H1 (cell line): ENCODE results near the gene HNRNPM. TPM values are rescaled to one million over a fixed set of nuclear protein-coding genes. Genes with fewer than 3 reads are reported as not detected.
A peak's percentile ranks its signal among the peaks of the same experiment; 100 is the strongest.

Experiments used
- CTCF ChIA-PET: fragments of 300-600 bp; sonication (Branson Sonifier 250); formaldehyde crosslinking; loops from one replicate; lab custom pipeline; 2021; ENCODE audit not compliant: partially characterized antibody; lab: Charles Lee
- POLR2A ChIA-PET: fragments of 300-600 bp; sonication (Branson Sonifier 250); formaldehyde crosslinking; loops from one replicate; lab custom pipeline; 2021; ENCODE audit warnings: inconsistent platforms; ENCODE audit not compliant: partially characterized antibody; lab: Charles Lee
- DNase-seq, 2 experiments: peaks; one replicate each; pipeline versions ENCODE4 v3.0.0 to v3.0.0-alpha.2; 2010 to 2022; ENCODE audit warnings: low spot score in 2 of 2, low read depth in 1 of 2, mixed read lengths in 1 of 2
- FAIRE-seq: peaks from 2 replicates; lab custom pipeline; 2011; peaks lifted over from hg19 to GRCh38; lab: Jason Lieb, UNC
- H2AFZ ChIP-seq: 2 replicates; pipeline ENCODE4 v1.8.1; 2012; ENCODE audit warnings: low read length, inconsistent platforms
- H2AK5ac ChIP-seq: 2 replicates; pipeline ENCODE4 v1.6.1; 2013; ENCODE audit warnings: low read depth, low read length
- H2BK120ac ChIP-seq: replicated peaks from 2 replicates; pipeline ENCODE3; 2013; ENCODE audit warnings: low read depth, low read length, inconsistent platforms
- H2BK12ac ChIP-seq: 2 replicates; pipeline ENCODE4 v1.6.1; 2013; ENCODE audit warnings: low read depth, low read length
- H2BK15ac ChIP-seq: 2 replicates; pipeline ENCODE4 v1.6.1; 2013; ENCODE audit warnings: low read length
- H2BK20ac ChIP-seq: 2 replicates; pipeline ENCODE4 v1.6.1; 2013; ENCODE audit warnings: low read length
- H2BK5ac ChIP-seq: 2 replicates; pipeline ENCODE4 v1.6.1; 2013; ENCODE audit warnings: low read depth, low read length
- H3K14ac ChIP-seq: 2 replicates; pipeline ENCODE4 v1.6.1; 2013; ENCODE audit warnings: inconsistent platforms; ENCODE audit not compliant: insufficient read length
- H3K18ac ChIP-seq: 2 replicates; pipeline ENCODE4 v1.6.1; 2013; ENCODE audit warnings: low read length; ENCODE audit errors: extremely low read depth
- H3K23ac ChIP-seq: 2 replicates; pipeline ENCODE4 v1.6.1; 2013; ENCODE audit warnings: inconsistent platforms; ENCODE audit not compliant: insufficient read length
- H3K23me2 ChIP-seq: 2 replicates; pipeline ENCODE4 v1.6.1; 2013; ENCODE audit warnings: low read depth, low read length
- H3K27ac ChIP-seq: 2 replicates; pipeline ENCODE4 v1.6.1; 2011; ENCODE audit warnings: low read depth, low read length, inconsistent platforms
- H3K27me3 ChIP-seq, 4 experiments: replicated peaks in 1 of 4; 1 replicate in 1 of 4; 2 replicates in 3 of 4; pipeline versions ENCODE4 v1.6.1 to v1.8.1; 2011 to 2013; ENCODE audit warnings: low read length in 3 of 4, mild to moderate bottlenecking in 3 of 4, inconsistent platforms in 2 of 4, mixed read lengths in 2 of 4, moderate library complexity in 1 of 4; ENCODE audit not compliant: control insufficient read depth in 3 of 4, insufficient read depth in 3 of 4; ENCODE audit errors: extremely low read depth in 1 of 4
- H3K36me3 ChIP-seq, 4 experiments: 2 replicates each; pipeline versions ENCODE4 v1.6.1 to v1.8.1; 2011 to 2013; ENCODE audit warnings: mild to moderate bottlenecking in 4 of 4, low read length in 3 of 4, moderate library complexity in 2 of 4, control low read depth in 1 of 4, inconsistent platforms in 1 of 4; ENCODE audit not compliant: insufficient read depth in 4 of 4, control insufficient read depth in 2 of 4
- H3K4ac ChIP-seq: replicated peaks from 2 replicates; pipeline ENCODE3; 2013; ENCODE audit warnings: low read length, low read depth, mixed read lengths, inconsistent platforms; ENCODE audit not compliant: insufficient read length
- H3K4me1 ChIP-seq, 4 experiments: replicated peaks in 1 of 4; 1 replicate in 1 of 4; 2 replicates in 3 of 4; pipeline versions ENCODE4 v1.6.1 to v1.8.1; 2011 to 2013; ENCODE audit warnings: low read length in 3 of 4, inconsistent platforms in 2 of 4, mixed read lengths in 1 of 4; ENCODE audit not compliant: insufficient read depth in 4 of 4, control insufficient read depth in 3 of 4
- H3K4me2 ChIP-seq, 2 experiments: 2 replicates each; pipeline versions ENCODE4 v1.6.1 to v1.8.1; 2011 to 2013; ENCODE audit warnings: low read depth in 2 of 2, low read length in 2 of 2, control low read depth in 1 of 2, inconsistent platforms in 1 of 2, mild to moderate bottlenecking in 1 of 2; ENCODE audit not compliant: insufficient read depth in 1 of 2
- H3K4me3 ChIP-seq, 4 experiments: fragments of 200-600, 300-600 bp in 1 of 4; sonication (generic), shearing (Covaris generic), sonication (Bioruptor Twin) in 1 of 4; 2 replicates each; pipeline versions ENCODE4 v1.5.1 to v1.8.1; 2011 to 2016; ENCODE audit warnings: low read length in 4 of 4, low read depth in 3 of 4, control low read depth in 2 of 4, inconsistent platforms in 2 of 4, mild to moderate bottlenecking in 2 of 4, mixed read lengths in 1 of 4, moderate library complexity in 1 of 4; ENCODE audit not compliant: insufficient read depth in 2 of 4; ENCODE audit errors: extremely low read depth in 1 of 4
- H3K56ac ChIP-seq: replicated peaks from 2 replicates; pipeline ENCODE3; 2013; ENCODE audit warnings: low read depth, mild to moderate bottlenecking, mixed read lengths, low read length, inconsistent platforms; ENCODE audit not compliant: insufficient read length
- H3K79me1 ChIP-seq: 2 replicates; pipeline ENCODE4 v1.6.1; 2013; ENCODE audit warnings: low read depth, low read length, control low read depth
- H3K79me2 ChIP-seq, 2 experiments: 2 replicates each; pipeline versions ENCODE4 v1.6.1 to v1.8.1; 2012 to 2013; ENCODE audit warnings: low read length in 2 of 2, mild to moderate bottlenecking in 2 of 2, inconsistent platforms in 1 of 2; ENCODE audit not compliant: insufficient read depth in 2 of 2, control insufficient read depth in 1 of 2
- H3K9ac ChIP-seq, 4 experiments: replicated peaks in 1 of 4; 1 replicate in 1 of 4; 2 replicates in 3 of 4; pipeline versions ENCODE4 v1.6.1 to v1.8.1; 2011 to 2013; ENCODE audit warnings: low read depth in 3 of 4, low read length in 3 of 4, control low read depth in 2 of 4, mild to moderate bottlenecking in 2 of 4, moderate library complexity in 2 of 4, inconsistent platforms in 1 of 4; ENCODE audit errors: extremely low read depth in 1 of 4
- H3K9me3 ChIP-seq, 2 experiments: 2 replicates each; pipeline versions ENCODE4 v1.6.1 to v1.8.1; 2012 to 2013; ENCODE audit warnings: mild to moderate bottlenecking in 2 of 2, moderate library complexity in 2 of 2, control low read depth in 1 of 2, inconsistent platforms in 1 of 2, low read depth in 1 of 2, low read length in 1 of 2, mixed read lengths in 1 of 2; ENCODE audit not compliant: insufficient read depth in 2 of 2
- H4K20me1 ChIP-seq, 2 experiments: replicated peaks in 1 of 2; 2 replicates each; pipeline versions ENCODE3 to v1.8.1; 2011 to 2013; ENCODE audit warnings: inconsistent platforms in 2 of 2, low read length in 2 of 2, mild to moderate bottlenecking in 1 of 2; ENCODE audit not compliant: insufficient read depth in 2 of 2, control insufficient read depth in 1 of 2
- H4K5ac ChIP-seq: 2 replicates; pipeline ENCODE4 v1.6.1; 2013; ENCODE audit warnings: low read length, low read depth, mixed read lengths, inconsistent platforms; ENCODE audit not compliant: insufficient read length
- H4K8ac ChIP-seq: 2 replicates; pipeline ENCODE4 v1.8.0; 2013; ENCODE audit warnings: mild to moderate bottlenecking, moderate library complexity, low read length, inconsistent platforms; ENCODE audit not compliant: insufficient read depth; ENCODE audit errors: extremely low read depth
- H4K91ac ChIP-seq: replicated peaks from 2 replicates; pipeline ENCODE3; 2013; ENCODE audit warnings: low read length, mixed read lengths, inconsistent platforms; ENCODE audit not compliant: insufficient read length
- NANOG ChIP-seq: IDR thresholded peaks from 2 replicates; pipeline ENCODE4 v1.6.1; 2011; ENCODE audit warnings: low read length, low read depth, mild to moderate bottlenecking, inconsistent platforms; ENCODE audit not compliant: insufficient read depth, poor library complexity, severe bottlenecking
- POU5F1 ChIP-seq: IDR thresholded peaks from 2 replicates; pipeline ENCODE4 v1.6.1; 2011; ENCODE audit warnings: low read depth, mild to moderate bottlenecking, low read length, moderate library complexity
- SP2 ChIP-seq: IDR thresholded peaks from 2 replicates; pipeline ENCODE4 v1.6.1; 2012; ENCODE audit warnings: mild to moderate bottlenecking, low read length, inconsistent platforms
- TBP ChIP-seq: IDR thresholded peaks from 2 replicates; pipeline ENCODE4 v1.6.1; 2011; ENCODE audit warnings: low read depth, low read length, improper control_type of control experiment
- WGBS, 2 experiments: shearing (Covaris generic) in 1 of 2; methylation state at CpG; one replicate each; pipeline versions ENCODE4 v1.1.6 to v1.1.7; 2013 to 2015; ENCODE audit warnings: low lambda C conversion rate in 2 of 2, mixed read lengths in 2 of 2, inconsistent platforms in 1 of 2, low coverage in 1 of 2, missing lambda C conversion rate in 1 of 2; ENCODE audit not compliant: insufficient replicate concordance in 2 of 2, insufficient coverage in 1 of 2, insufficient read length in 1 of 2; ENCODE audit errors: extremely low coverage in 1 of 2, missing lambda C conversion rate in 1 of 2; 5-methylcytosine and 5-hydroxymethylcytosine counted together
- polyA plus RNA-seq, 7 experiments: library from polyadenylated mRNA; depleted of rRNA in 3 of 7; stranded (reverse) in 5 of 7; unstranded in 2 of 7; fragments of >200 nt in 5 of 7; fragments of 200-250 nt in 2 of 7; gene quantifications; 1 replicate in 5 of 7; 2 replicates in 1 of 7; 4 replicates in 1 of 7; pipeline versions ENCODE4 v1.2.1 to v1.2.3, GENCODE V29; 2011 to 2013; ENCODE audit warnings: missing spikeins in 2 of 7, mixed read lengths in 2 of 7
- total RNA-seq: library from RNA; stranded (reverse); fragmentation: NEBNext Ultra II Directional; extraction: Animal tissue kit (Norgen Biotek cat#: 25700); gene quantifications from 2 replicates; pipeline ENCODE4 v1.2.1, GENCODE V29; 2021
- TF ChIP-seq, protein P1 (sequence below): IDR thresholded peaks from 2 replicates; pipeline ENCODE4 v1.6.1; 2011; ENCODE audit warnings: low read length, improper control_type of control experiment

The HNRNPM gene
- total and polyA plus RNA-seq, 2 of the 8 experiments (the other 6 are each of a cell fraction or from before 2014, with no cell fraction given) = 375 to 474 TPM

DNA sequence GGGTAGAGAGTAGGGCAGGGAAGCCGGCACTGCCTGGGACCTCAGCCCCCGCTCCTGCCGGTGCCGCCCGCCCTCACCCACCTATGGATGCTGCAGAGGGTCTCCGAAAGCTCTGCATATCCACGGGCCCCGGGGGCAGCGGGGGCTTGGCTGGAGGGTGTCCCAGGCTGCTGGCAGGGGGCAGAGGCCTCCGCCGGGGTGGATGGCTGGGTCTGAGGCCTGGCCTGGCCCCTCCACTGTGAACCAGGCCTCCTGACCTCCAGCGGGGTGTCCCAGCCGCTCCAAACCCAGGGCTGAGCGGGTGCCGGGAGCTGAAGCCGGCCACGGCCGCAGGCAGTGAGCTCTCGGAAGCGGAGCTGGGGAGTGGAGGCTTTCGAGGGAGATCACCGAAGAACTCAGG is 53.5 kb downstream of the HNRNPM start:
- Histone ChIP-seq H4K20me1 (no peaks in the 10 kb centered on the region), H3K27ac (no peak overlapping the region), H3K4me1 (peaks cover 0 to 11% (median 3%) of the 10 kb centered on the region in 4 experiments; a peak in 3 of 7 replicates), H2BK5ac (no peak overlapping the region), H2BK20ac (no peak overlapping the region), H3K56ac (no peak overlapping the region), H3K18ac (no peak overlapping the region), H4K5ac (no peak overlapping the region), H4K91ac (no peak overlapping the region), H3K23me2 (no peaks in the 10 kb centered on the region; the same call in 1 of the 2 replicates), H3K79me1 (no peaks in the 10 kb centered on the region; the same call in 1 of the 2 replicates), H3K9ac (no peak overlapping the region), H3K4me2 (no peak overlapping the region), H3K14ac (no peak overlapping the region), H2AK5ac (no peak overlapping the region), H3K9me3 (no peaks in the 10 kb centered on the region), H3K4me3 (no peak overlapping the region), H2BK12ac (no peak overlapping the region), H2BK120ac (no peak overlapping the region), H3K23ac (no peak overlapping the region), H3K27me3 (no peaks in the 10 kb centered on the region), H2BK15ac (no peak overlapping the region), H3K4ac (no peak overlapping the region), H4K8ac (peak overlapping the region; percentile 46; the same call in 1 of the 2 replicates), H3K36me3 (no peaks in the 10 kb centered on the region), H2AFZ (no peak overlapping the region), H3K79me2 (no peaks in the 10 kb centered on the region)
- CTCF ChIA-PET = interaction anchor here (1.5 to 1.6 kb wide), 2 partner anchors 9 to 81 kb away, joined by 7 to 8 read pairs; no protein-coding TSS in a partner anchor
- POLR2A ChIA-PET = interaction anchor here (0.8 to 2.4 kb wide), 3 partner anchors 8 to 15 kb away, joined by 3 to 14 read pairs (median 5); partner anchors contain the start of gene ZNF414
- DNase-seq = no peak
- no peak for FAIRE-seq
- WGBS, 2 experiments = 89% methylated on average over 6 of the region's 22 CpGs; no CpG with 5 or more reads in 1 of the 2 experiments
- TF ChIP-seq TBP (no peak), NANOG (no peak), SP2 (no peak), POU5F1 (no peak)
- TF ChIP-seq, protein P1, sequence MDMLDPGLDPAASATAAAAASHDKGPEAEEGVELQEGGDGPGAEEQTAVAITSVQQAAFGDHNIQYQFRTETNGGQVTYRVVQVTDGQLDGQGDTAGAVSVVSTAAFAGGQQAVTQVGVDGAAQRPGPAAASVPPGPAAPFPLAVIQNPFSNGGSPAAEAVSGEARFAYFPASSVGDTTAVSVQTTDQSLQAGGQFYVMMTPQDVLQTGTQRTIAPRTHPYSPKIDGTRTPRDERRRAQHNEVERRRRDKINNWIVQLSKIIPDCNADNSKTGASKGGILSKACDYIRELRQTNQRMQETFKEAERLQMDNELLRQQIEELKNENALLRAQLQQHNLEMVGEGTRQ = no peak
